ENCODE data around the gene TINAGL1. TPM values are rescaled to one million over a fixed set of nuclear protein-coding genes. Genes with fewer than 3 reads are reported as not detected.
A peak's percentile ranks its signal among the peaks of the same experiment; 100 is the strongest.

Gene TINAGL1
- total RNA-seq, 4 donors from 2014 or later, result 229 to 300 (median 272) TPM

DNA sequence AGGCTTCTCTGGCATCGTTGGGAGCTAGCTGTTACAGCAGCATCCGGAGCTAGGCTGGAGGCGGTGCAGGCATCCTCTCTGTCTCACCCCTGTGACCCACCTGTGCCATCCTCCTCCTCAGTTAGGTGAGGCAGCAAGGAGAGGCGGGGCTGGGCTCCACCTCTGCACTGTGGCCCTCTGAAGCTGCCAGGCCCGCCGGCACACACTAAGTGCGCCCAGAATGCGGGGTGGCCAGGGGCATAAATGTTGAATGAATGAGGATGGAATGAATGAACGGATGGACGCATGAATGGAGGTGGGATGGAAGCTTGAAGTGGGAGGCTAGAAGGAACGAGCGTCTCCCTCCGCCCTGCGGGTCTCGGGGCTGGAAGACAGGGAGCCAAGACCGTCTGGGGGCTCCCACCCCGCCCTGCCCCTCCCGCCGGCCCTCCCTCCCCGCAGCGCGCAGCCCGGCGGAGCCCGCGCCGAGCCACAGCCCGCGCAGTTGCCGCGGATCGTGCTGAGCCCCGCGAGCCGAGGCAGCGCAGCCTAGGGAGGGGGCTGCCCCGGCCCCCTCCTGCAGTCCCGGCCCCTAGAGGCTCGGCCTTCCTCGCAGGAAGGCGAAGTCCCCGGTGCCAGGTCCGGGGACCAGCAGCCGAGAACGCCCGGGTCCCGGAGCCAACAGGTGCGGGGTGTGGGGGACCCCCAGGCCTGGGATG is 41.1 kb downstream of the TINAGL1 start, which contains the start of gene HCRTR1:
TSS of gene HCRTR1 (plus strand) at position 472 of the 698 bp plus-strand sequence. CDS start 1,504 bp downstream, outside the sequence.
- Histone ChIP-seq H3K4me3 (peak within 1 kb of the TSS in 3 of 4 donors; percentile 24 to 51 (median 47)), H3K36me3 (no peaks in the 10 kb centered on the region), H3K27ac (no peak within 1 kb of the TSS), H3K9me3 (no peaks in the 10 kb centered on the region), H3K4me1 (peaks cover 4 to 13% (median 10%) of the 10 kb centered on the region in 4 donors), H3K27me3 (peaks cover 20% of the 10 kb centered on the region)
- TF ChIP-seq POLR2A (IDR thresholded peaks at IDR 0.05) (no peak), EP300 (IDR thresholded peaks at IDR 0.05; ENCODE audit: low read depth) (no peak), POLR2AphosphoS5 (IDR thresholded peaks at IDR 0.05) (no peak)
- TF ChIP-seq, protein P1, sequence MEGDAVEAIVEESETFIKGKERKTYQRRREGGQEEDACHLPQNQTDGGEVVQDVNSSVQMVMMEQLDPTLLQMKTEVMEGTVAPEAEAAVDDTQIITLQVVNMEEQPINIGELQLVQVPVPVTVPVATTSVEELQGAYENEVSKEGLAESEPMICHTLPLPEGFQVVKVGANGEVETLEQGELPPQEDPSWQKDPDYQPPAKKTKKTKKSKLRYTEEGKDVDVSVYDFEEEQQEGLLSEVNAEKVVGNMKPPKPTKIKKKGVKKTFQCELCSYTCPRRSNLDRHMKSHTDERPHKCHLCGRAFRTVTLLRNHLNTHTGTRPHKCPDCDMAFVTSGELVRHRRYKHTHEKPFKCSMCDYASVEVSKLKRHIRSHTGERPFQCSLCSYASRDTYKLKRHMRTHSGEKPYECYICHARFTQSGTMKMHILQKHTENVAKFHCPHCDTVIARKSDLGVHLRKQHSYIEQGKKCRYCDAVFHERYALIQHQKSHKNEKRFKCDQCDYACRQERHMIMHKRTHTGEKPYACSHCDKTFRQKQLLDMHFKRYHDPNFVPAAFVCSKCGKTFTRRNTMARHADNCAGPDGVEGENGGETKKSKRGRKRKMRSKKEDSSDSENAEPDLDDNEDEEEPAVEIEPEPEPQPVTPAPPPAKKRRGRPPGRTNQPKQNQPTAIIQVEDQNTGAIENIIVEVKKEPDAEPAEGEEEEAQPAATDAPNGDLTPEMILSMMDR (IDR thresholded peaks at IDR 0.05), result no peak
- in situ Hi-C loops (cut with MboI; ENCODE audit: low pct_ligation_motif_present in 1 of 4, low pct_unique_long_range_greater_than_20kb in 1 of 4, low sequenced_read_pairs in 3 of 4), result no loop called here
- no peak for DNase-seq
- 7 to 13% methylated on average over 2 to 30 of the region's 48 CpGs for WGBS, 2 donors (ENCODE audit: low coverage in 1 of 2)
- intact Hi-C loops (cut with DNase I; ENCODE audit: low total_unique reads), result no loop called here

DNA sequence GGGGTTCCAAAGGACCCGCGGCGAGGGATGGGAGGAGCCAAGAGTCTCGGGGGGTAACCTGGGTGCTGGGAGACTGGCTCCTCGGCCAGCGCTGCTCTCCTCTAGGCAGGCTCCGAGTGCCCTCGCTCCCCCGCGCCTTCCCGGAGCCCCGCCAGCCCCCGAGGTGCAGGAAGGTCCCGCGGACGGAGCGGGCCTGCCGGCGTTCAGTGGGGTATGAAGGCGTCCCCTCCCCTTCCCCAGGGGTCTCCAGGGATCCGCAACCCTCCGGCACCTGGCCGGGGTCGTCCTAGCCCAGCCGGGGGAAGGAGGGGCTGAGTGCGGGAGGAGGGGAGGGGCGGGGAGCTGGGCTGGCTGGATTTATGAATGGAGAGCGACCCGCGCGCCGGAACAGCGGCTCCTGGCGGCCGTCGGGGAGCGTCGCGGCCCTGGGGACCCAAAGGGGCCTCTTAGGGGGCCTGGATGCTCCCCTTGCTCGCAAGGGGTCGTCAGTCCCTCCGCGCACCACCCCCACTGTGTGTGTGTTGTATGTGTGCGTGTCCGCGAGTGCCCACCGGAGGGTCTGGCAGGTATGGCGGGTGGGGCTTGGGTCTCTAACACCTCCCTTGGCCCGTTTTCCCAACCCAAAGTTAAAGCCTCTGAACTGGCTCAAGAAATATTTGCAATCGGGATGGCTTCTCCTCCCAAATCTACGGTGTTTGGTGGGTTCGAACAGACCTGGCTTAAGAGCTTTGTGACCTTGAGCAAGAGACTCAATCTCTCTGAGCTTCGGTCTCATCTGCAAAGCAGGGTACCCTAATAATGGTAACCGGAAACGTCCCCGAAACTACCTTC is 41.8 kb downstream of the TINAGL1 start:
- 30% methylated on average over 22 of the region's 56 CpGs; no CpG with 5 or more reads in 1 of the 2 donors for WGBS, 2 donors (ENCODE audit: low coverage in 1 of 2)
- Histone ChIP-seq H3K36me3 (no peaks in the 10 kb centered on the region), H3K9me3 (no peaks in the 10 kb centered on the region), H3K4me1 (peaks cover 4 to 13% (median 10%) of the 10 kb centered on the region in 4 donors), H3K27ac (no peak overlapping the region), H3K4me3 (peak overlapping the region in 3 of 4 donors; percentile 24 to 51 (median 47)), H3K27me3 (peaks cover 20% of the 10 kb centered on the region)
- TF ChIP-seq, protein P1 (IDR thresholded peaks at IDR 0.05), result peak; percentile 69 to 89 (median 79)
- no peak for TF ChIP-seq POLR2A (IDR thresholded peaks at IDR 0.05)
- in situ Hi-C loops (cut with MboI; ENCODE audit: low pct_ligation_motif_present in 1 of 4, low pct_unique_long_range_greater_than_20kb in 1 of 4, low sequenced_read_pairs in 3 of 4), result no loop called here
- peak; percentile 38 for DNase-seq
- intact Hi-C loops (cut with DNase I; ENCODE audit: low total_unique reads), result no loop called here

DNA sequence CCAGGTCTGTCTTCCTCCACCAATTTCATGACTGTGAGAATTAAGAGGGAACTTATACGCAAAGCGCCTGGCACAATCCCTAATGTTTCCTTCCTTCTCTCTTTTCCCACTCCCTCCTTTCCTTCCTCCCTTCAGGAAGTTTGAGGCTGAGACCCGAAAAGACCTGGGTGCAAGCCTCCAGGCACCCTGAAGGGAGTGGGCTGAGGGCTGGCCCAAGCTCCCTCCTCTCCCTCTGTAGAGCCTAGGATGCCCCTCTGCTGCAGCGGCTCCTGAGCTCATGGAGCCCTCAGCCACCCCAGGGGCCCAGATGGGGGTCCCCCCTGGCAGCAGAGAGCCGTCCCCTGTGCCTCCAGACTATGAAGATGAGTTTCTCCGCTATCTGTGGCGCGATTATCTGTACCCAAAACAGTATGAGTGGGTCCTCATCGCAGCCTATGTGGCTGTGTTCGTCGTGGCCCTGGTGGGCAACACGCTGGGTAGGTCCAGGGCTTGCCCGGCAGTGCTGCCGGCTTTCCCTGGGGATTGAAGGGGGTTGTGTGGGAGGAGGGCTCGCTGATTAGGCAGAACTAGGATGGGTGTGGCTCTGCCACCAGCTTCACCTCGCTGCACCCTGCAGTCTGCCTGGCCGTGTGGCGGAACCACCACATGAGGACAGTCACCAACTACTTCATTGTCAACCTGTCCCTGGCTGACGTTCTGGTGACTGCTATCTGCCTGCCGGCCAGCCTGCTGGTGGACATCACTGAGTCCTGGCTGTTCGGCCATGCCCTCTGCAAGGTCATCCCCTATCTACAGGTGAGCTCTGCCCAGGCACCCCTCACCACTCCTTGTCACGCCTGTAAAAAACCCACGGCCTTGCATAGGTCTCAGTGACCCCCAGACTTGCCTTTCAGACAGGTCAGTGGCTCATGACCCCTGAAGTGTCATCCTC is 42.9 kb downstream of the TINAGL1 start:
- Histone ChIP-seq H3K36me3 (no peaks in the 10 kb centered on the region), H3K27me3 (peaks cover 20% of the 10 kb centered on the region), H3K4me1 (peaks cover 4 to 13% (median 10%) of the 10 kb centered on the region in 4 donors), H3K9me3 (no peaks in the 10 kb centered on the region), H3K27ac (no peak overlapping the region), H3K4me3 (no peak overlapping the region)
- no peak for DNase-seq
- no peak for TF ChIP-seq EP300 (IDR thresholded peaks at IDR 0.05; ENCODE audit: low read depth)
- TF ChIP-seq, protein P1 (IDR thresholded peaks at IDR 0.05), result no peak
- no peak for TF ChIP-seq POLR2AphosphoS5 (IDR thresholded peaks at IDR 0.05)
- TF ChIP-seq POLR2A (IDR thresholded peaks at IDR 0.05), result no peak
- intact Hi-C loops (cut with DNase I; ENCODE audit: low total_unique reads) (no loop called here), in situ Hi-C loops (cut with MboI; ENCODE audit: low pct_ligation_motif_present in 1 of 4, low pct_unique_long_range_greater_than_20kb in 1 of 4, low sequenced_read_pairs in 3 of 4) (no loop called here)
- 41 to 68% methylated on average over 4 to 22 of the region's 23 CpGs for WGBS, 2 donors (ENCODE audit: low coverage in 1 of 2)
